ENCODE measurements around the gene KIF1C. TPM values are rescaled to one million over a fixed set of nuclear protein-coding genes. Genes with fewer than 3 reads are reported as not detected.

The KIF1C gene
- total and polyA plus RNA-seq, 9 of the 15 experiments (the other 6 are each of a cell fraction or from before 2014, with no cell fraction given): 0.38 to 68.4 (median 25.1) TPM

- TF ChIP-seq SMAD2 (IDR thresholded peaks at IDR 0.05; ENCODE audit: low read depth, low read length) (no peak), HES1 (IDR thresholded peaks at IDR 0.05; ENCODE audit: low read depth) (no peak), ZNF12 (CRISPR knock-in tag; IDR thresholded peaks at IDR 0.05) (no peak), NONO (IDR thresholded peaks at IDR 0.05; ENCODE audit: low read depth in 2 of 2, low read length in 1 of 2) (no peak), BHLHE40 (IDR thresholded peaks at IDR 0.05; ENCODE audit: low read length) (no peak), THAP12 (CRISPR knock-in tag; IDR thresholded peaks at IDR 0.05) (no peak), HMG20B (CRISPR knock-in tag; IDR thresholded peaks at IDR 0.05) (no peak), CXXC5 (CRISPR knock-in tag; IDR thresholded peaks at IDR 0.05) (no peak)
These were observed 45.8 kb downstream of the KIF1C start (continued) for GRCh38 chr17:5043524-5043923.

GRCh38 chr17:5044630-5045029 is 46.9 kb downstream of the KIF1C start:
- Histone ChIP-seq H3K9ac (ENCODE audit: insufficient read depth in 1 of 2, low read depth in 2 of 2, low read length in 2 of 2) (no peak overlapping the region), H3K27ac (ENCODE audit: extremely low read depth, low read depth, low read length) (no peak overlapping the region), H3K79me2 (ENCODE audit: control insufficient read depth, insufficient read depth, low read length) (no peaks in the 10 kb centered on the region), H3K27me3 (ENCODE audit: control insufficient read depth in 2 of 2, insufficient read depth in 2 of 2, low read length in 2 of 2) (peaks cover 0 to 4% of the 10 kb centered on the region in 2 experiments; a peak in 1 of 5 replicates), H3K4me3 (no peak overlapping the region), H3K4me1 (replicated peaks in 1 of 2; ENCODE audit: control insufficient read depth in 2 of 2, insufficient read depth in 2 of 2, low read length in 2 of 2) (peaks cover 0 to 4% of the 10 kb centered on the region in 2 experiments; a peak in 2 of 5 replicates), H2AFZ (ENCODE audit: low read depth, low read length) (no peak overlapping the region), H3K36me3 (ENCODE audit: control insufficient read depth, insufficient read depth, low read length) (no peaks in the 10 kb centered on the region), H3K9me1 (ENCODE audit: control insufficient read depth, insufficient read depth, low read length) (no peaks in the 10 kb centered on the region), H3K4me2 (ENCODE audit: insufficient read depth, low read length) (no peak overlapping the region), H4K20me1 (replicated peaks; ENCODE audit: control insufficient read depth, insufficient read depth, low read length) (no peaks in the 10 kb centered on the region), H3K9me3 (replicated peaks; ENCODE audit: control insufficient read depth, insufficient read depth, low read depth, low read length) (no peaks in the 10 kb centered on the region)
- 8% methylated on average over 5 of the region's 5 CpGs for WGBS (ENCODE audit: insufficient coverage, low coverage, missing lambda C conversion rate)
- BruUV-seq (replicated peaks): no TSS peak
- TF ChIP-seq NFIC (IDR thresholded peaks at IDR 0.05): peak; percentile 63
- TF ChIP-seq HCFC1 (IDR thresholded peaks at IDR 0.05; ENCODE audit: low read depth, low read length): no peak
- DNase-seq (ENCODE audit: extremely low read depth in 1 of 4, low spot score in 3 of 4): no peak
- ATAC-seq: no peak
- in situ Hi-C loops (cut with MboI) (no loop called here), intact Hi-C loops (cut with micrococcal nuclease) (no loop called here)
- ChIA-PET POLR2A (no interaction called here), CTCF (ENCODE audit: low intra/inter-chr PET ratio) (no interaction called here)
- no peak for FAIRE-seq

Measured in K562 (cell line).